Measurements from ENCODE around the gene UBASH3A. TPM values are rescaled to one million over a fixed set of nuclear protein-coding genes. Genes with fewer than 3 reads are reported as not detected.
"Not testable (repeated sequence)": the region's sequence is repeated elsewhere in the genome, so short reads cannot be mapped to it uniquely, and the experiment has no call there.

Gene UBASH3A
- total RNA-seq, 4 donors from 2014 or later: 0.31 to 0.96 (median 0.79) TPM; not detected in 1

DNA sequence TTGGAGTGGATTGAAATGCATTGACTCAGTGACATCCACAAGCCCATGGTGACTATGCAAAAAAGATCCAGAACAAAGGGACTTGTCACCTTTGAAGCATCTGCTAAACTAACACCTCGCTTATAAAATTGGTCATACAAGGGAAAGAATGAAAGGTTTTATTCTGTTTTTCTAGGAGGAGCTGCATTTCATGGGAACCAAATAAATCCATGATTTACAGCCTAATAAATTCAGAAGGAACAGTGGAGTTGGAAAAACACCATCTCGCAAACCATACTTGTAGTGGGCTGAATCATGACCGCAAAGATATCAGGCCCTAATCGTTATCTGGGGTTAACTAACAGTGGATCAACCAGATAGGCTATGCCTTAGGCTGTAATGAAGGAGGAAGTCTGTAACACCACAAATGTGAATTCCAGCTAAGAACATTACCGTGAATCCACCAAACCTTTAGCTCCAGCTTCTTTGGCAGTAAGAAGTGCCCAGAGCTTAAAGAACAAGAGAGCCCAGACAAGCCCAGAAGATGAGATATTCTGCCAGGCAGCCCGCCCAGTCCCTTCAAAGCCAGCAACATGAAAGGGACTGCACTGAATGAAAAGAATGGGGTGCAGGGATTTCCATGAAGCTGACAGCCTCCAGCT is 64.9 kb downstream of the UBASH3A start:
- no peak for ATAC-seq (ENCODE audit: low FRiP score)

DNA sequence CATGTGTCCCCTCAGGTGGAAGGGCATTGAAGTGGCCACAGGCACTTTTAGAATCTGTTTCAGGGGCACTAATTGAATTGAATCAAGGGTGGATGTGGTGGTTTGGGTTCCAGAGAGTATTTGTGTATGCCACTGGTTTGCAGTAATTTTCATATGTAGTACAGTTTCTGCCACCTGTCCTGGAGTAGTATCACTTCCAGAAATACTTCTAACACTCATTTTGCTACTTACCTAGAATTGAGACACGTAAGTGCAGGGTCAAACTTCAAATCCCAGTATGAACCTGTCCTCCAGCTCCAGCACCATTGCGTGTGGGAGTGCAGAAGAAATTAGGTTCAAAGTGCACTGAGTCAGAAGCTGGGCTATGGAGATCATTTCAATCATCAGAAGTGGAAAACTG is 65.6 kb downstream of the UBASH3A start:
- TF ChIP-seq, protein P1, sequence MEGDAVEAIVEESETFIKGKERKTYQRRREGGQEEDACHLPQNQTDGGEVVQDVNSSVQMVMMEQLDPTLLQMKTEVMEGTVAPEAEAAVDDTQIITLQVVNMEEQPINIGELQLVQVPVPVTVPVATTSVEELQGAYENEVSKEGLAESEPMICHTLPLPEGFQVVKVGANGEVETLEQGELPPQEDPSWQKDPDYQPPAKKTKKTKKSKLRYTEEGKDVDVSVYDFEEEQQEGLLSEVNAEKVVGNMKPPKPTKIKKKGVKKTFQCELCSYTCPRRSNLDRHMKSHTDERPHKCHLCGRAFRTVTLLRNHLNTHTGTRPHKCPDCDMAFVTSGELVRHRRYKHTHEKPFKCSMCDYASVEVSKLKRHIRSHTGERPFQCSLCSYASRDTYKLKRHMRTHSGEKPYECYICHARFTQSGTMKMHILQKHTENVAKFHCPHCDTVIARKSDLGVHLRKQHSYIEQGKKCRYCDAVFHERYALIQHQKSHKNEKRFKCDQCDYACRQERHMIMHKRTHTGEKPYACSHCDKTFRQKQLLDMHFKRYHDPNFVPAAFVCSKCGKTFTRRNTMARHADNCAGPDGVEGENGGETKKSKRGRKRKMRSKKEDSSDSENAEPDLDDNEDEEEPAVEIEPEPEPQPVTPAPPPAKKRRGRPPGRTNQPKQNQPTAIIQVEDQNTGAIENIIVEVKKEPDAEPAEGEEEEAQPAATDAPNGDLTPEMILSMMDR (IDR thresholded peaks at IDR 0.05): no peak
- DNase-seq (ENCODE audit: low spot score) (no peak), ATAC-seq (ENCODE audit: low FRiP score) (no peak)

More for the DNA sequence above, 64.9 kb downstream of the UBASH3A start:
- no peak for DNase-seq (ENCODE audit: low spot score)
- TF ChIP-seq, protein P1 (IDR thresholded peaks at IDR 0.05): no peak

DNA sequence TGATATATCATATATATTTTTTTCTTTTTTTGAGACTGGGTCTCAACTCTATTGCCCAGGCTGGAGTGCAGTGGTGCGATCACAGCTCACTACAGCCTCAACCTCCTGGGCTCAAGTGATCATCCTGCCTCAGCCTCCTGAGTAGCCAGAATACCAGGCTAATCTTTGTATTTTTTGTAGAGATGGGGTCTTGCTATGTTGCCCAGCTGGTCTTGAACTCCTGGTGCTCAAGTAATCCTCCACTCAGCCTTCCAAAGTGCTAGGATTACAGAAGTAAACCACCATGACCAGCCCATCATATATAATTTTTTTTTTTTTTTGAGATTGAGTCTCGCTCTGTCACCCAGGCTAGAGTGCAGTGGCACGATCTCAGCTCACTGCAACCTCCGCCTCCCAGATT is 66.0 kb downstream of the UBASH3A start:
- not testable (repeated sequence) for ATAC-seq (ENCODE audit: low FRiP score); DNase-seq (ENCODE audit: low spot score)

DNA sequence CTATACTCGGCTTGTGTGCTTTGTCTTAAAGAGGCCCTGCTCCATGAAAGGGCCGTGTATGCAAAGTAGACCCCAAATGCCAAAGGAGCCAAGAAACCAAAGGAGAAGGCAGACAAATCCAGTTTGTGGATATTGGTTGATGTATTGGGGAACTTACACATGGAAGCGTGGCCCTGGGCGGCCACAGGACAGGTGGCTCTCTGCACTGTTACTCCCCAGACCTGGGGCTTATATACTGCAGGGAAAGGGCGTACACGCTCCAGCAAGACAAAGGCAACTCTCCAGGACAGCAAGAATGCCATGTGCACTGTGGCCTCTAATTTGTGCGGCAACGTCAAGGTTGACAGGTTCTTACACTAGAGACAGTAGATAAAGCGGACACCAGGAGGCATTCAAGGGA is 67.5 kb downstream of the UBASH3A start:
- no peak for ATAC-seq (ENCODE audit: low FRiP score)
- TF ChIP-seq, protein P1 (IDR thresholded peaks at IDR 0.05): no peak

DNA sequence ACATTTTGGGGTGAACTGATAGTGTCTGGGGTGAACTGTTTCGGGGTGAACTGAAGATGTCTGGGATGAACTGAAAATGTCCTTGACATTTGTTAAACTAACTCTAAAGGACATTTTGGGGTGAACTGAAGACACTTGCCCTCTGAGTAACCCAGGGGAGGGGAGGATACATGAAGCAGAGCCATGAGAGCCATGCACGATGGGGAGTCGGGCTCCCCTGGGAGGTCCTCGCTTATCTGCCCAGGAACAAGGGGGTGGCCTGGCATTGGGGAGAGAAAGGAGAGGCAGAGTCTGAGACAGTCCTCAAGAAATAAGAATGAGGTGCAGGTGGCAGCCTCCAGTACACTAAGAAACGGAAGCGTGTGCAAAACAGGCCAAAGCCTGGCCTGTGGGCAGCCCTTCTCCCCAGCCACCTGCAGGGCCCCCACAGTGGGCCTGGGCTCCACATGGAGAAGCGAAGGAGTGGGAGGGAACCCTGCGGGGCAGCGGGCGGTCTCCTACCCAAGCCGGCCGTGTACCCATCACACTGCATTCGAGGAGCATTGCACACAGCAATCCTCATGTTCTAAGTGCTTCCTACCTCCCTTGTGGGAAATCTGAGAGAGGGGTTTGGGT is 68.1 kb downstream of the UBASH3A start:
- no peak for DNase-seq (ENCODE audit: low spot score)
- TF ChIP-seq, protein P1 (IDR thresholded peaks at IDR 0.05): no peak

More for the DNA sequence above, 67.5 kb downstream of the UBASH3A start:
- no peak for DNase-seq (ENCODE audit: low spot score)

DNA sequence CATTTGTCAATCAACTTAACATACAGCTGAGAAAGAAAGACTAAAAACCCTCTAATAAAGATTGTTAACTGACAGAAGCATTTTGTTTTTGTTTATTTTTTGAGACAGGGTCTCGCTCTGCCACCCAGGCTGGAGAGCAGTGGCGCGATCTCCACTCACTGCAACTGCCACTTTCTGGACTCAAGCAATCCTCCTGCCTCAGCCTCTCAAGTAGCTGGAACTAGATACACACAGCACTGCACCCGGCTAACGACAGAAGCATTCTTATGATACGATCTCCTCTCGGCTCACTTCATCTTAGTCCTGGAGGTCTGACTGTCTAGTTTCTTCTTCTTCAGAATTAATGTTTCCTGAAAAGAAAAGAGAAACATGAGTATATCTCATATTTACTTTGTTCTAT is 68.8 kb downstream of the UBASH3A start:
- no peak for DNase-seq (ENCODE audit: low spot score)
- no peak for ATAC-seq (ENCODE audit: low FRiP score)
- TF ChIP-seq, protein P1 (IDR thresholded peaks at IDR 0.05): no peak

More for the DNA sequence above, 68.1 kb downstream of the UBASH3A start:
- no peak for ATAC-seq (ENCODE audit: low FRiP score)

DNA sequence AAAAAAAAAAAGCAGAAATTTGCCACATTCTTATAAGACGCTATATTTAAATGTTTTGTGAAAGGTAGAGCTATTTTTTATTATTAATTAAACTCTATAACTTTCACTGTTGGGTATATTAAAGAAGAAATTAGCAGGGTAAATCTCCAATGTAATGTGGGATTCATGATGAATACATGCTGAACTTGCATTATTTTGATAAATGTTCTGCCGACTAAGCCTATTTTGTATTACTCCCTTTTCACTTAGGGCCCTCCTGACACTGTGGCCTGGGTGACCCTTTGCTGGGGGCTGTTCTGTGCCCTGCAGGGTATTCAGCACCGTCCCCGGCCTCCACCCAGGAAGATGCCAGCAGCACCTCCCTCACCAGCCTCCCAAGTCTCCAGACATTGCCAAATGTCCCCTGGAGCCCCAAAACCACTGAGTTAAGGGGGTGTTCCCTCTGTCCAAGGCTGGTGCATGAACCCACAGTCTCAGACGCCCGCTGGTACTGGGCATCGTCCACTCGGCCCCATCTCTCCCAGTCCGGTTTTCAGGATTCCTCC is 69.9 kb downstream of the UBASH3A start:
- no peak for DNase-seq (ENCODE audit: low spot score)
- ATAC-seq (ENCODE audit: low FRiP score): no peak
- TF ChIP-seq, protein P1 (IDR thresholded peaks at IDR 0.05): no peak
